ENCODE measurements around the gene GREB1L.

Gene GREB1L

DNA sequence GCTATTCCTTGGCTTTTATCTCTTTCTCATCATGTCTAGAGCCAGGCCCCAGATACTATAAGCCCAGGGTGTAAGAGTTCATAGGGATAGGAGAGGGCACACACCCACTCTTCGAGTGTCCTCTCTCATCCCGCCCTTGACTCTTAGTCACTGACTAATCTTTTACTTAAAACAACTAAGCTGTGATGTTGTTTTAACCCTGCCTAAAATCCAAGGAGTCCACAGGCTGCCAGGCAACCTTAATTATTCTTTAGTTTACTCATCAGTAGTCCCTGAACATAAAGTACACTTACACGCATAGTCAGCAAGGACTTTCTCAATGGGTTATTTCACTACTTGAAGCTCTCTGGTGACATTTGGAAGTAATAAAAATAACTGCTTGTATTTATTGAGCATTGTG lies 28.4 kb downstream of the GREB1L start:
- no peak overlapping the region for H3K9ac ChIP-seq (ENCODE audit: low read length)
- H3K4me3 ChIP-seq (ENCODE audit: low read length), result no peak overlapping the region
- H3K27me3 ChIP-seq (replicated peaks; ENCODE audit: insufficient read depth, low read length), result no peaks in the 10 kb centered on the region
- no peaks in the 10 kb centered on the region for H4K20me1 ChIP-seq (ENCODE audit: insufficient read depth, low read length)
- no peaks in the 10 kb centered on the region for H3K79me2 ChIP-seq (ENCODE audit: low read length)
- H3K9me3 ChIP-seq (replicated peaks; ENCODE audit: insufficient read depth, low read length), result no peaks in the 10 kb centered on the region
- no peak overlapping the region for H2AFZ ChIP-seq (ENCODE audit: low read length)
- H3K4me2 ChIP-seq (ENCODE audit: low read depth, low read length), result no peak overlapping the region
- H3K27ac ChIP-seq (ENCODE audit: low read length), result no peak overlapping the region
- H3F3A ChIP-seq (ENCODE audit: insufficient read depth, low read length), result no peaks in the 10 kb centered on the region
- TF ChIP-seq, protein P1, sequence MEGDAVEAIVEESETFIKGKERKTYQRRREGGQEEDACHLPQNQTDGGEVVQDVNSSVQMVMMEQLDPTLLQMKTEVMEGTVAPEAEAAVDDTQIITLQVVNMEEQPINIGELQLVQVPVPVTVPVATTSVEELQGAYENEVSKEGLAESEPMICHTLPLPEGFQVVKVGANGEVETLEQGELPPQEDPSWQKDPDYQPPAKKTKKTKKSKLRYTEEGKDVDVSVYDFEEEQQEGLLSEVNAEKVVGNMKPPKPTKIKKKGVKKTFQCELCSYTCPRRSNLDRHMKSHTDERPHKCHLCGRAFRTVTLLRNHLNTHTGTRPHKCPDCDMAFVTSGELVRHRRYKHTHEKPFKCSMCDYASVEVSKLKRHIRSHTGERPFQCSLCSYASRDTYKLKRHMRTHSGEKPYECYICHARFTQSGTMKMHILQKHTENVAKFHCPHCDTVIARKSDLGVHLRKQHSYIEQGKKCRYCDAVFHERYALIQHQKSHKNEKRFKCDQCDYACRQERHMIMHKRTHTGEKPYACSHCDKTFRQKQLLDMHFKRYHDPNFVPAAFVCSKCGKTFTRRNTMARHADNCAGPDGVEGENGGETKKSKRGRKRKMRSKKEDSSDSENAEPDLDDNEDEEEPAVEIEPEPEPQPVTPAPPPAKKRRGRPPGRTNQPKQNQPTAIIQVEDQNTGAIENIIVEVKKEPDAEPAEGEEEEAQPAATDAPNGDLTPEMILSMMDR (IDR thresholded peaks at IDR 0.05; ENCODE audit: low read length), result no peak
- TF ChIP-seq EZH2 (optimal IDR thresholded peaks at IDR 0.05; ENCODE audit: low read depth, low read length) (no peak), EZH2phosphoT487 (IDR thresholded peaks at IDR 0.05; ENCODE audit: low read length) (no peak)
- no peak for DNase-seq
- H3K36me3 ChIP-seq (replicated peaks; ENCODE audit: insufficient read depth, low read length), result no peaks in the 10 kb centered on the region
- no peaks in the 10 kb centered on the region for H3K9me2 ChIP-seq (replicated peaks; ENCODE audit: insufficient read depth, low read length)
- H3K4me1 ChIP-seq (ENCODE audit: low read length), result no peaks in the 10 kb centered on the region

DNA sequence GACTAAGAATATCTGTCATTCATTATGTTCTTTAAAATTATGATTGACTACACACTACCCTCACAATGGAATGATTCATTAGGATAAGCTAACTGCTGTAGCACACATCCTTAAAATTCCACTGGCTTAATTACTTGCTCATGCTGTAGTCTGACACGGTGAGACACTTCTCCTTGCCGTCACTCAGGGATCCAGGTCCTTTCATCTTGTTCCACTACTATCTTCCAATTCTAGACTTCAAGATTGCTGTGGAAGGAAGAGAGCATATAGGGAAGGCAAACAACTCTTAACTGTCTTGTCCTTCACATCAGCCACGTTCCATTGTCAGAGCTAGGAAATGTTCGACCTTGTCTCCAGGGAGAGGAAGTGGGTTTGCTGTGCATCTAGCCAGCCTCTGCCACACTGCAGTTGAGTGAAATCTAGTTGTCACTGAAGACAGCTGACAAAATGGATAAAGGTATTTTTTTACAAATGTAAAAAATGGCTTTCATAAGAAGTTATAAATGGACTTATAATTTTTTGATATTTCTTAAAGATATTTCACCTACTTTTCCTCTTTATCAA lies 30.1 kb downstream of the GREB1L start:
- no peak overlapping the region for H3K9ac ChIP-seq (ENCODE audit: low read length)
- no peaks in the 10 kb centered on the region for H3K36me3 ChIP-seq (replicated peaks; ENCODE audit: insufficient read depth, low read length)
- TF ChIP-seq, protein P1 (IDR thresholded peaks at IDR 0.05; ENCODE audit: low read length), result no peak
- TF ChIP-seq EZH2phosphoT487 (IDR thresholded peaks at IDR 0.05; ENCODE audit: low read length), result no peak
- no peak for TF ChIP-seq EZH2 (optimal IDR thresholded peaks at IDR 0.05; ENCODE audit: low read depth, low read length)
- no peaks in the 10 kb centered on the region for H3K4me1 ChIP-seq (ENCODE audit: low read length)
- no peak for DNase-seq
- H3K4me2 ChIP-seq (ENCODE audit: low read depth, low read length), result no peak overlapping the region
- no peak overlapping the region for H3K27ac ChIP-seq (ENCODE audit: low read length)
- no peaks in the 10 kb centered on the region for H3K79me2 ChIP-seq (ENCODE audit: low read length)
- H2AFZ ChIP-seq (ENCODE audit: low read length), result no peak overlapping the region
- no peak overlapping the region for H3K4me3 ChIP-seq (ENCODE audit: low read length)
- no peaks in the 10 kb centered on the region for H3K27me3 ChIP-seq (replicated peaks; ENCODE audit: insufficient read depth, low read length)
- no peaks in the 10 kb centered on the region for H4K20me1 ChIP-seq (ENCODE audit: insufficient read depth, low read length)
- H3F3A ChIP-seq (ENCODE audit: insufficient read depth, low read length), result no peaks in the 10 kb centered on the region
- H3K9me3 ChIP-seq (replicated peaks; ENCODE audit: insufficient read depth, low read length), result no peaks in the 10 kb centered on the region
- no peaks in the 10 kb centered on the region for H3K9me2 ChIP-seq (replicated peaks; ENCODE audit: insufficient read depth, low read length)

DNA sequence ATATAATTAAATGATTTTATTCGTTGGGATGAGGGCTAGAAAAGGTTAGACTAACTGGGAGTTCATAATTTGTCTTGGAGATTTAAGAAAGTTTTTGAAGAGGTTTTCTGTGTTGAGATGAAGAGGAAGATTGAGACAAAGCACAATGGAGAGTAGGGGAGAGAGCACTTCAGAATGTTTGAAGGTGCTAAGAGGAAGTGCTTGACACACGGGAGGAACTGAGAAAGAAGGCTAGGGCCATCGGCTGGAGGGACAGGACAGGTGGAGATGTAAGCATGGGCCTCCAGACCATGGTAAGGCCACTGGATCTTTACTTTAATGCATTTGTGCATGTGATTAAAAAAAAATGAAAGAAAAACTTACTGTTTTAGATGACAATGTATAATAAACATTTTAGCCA lies 31.5 kb downstream of the GREB1L start:
- Histone ChIP-seq H3K9me2 (replicated peaks; ENCODE audit: insufficient read depth, low read length) (no peaks in the 10 kb centered on the region), H3K4me2 (ENCODE audit: low read depth, low read length) (no peak overlapping the region), H3K4me3 (ENCODE audit: low read length) (no peak overlapping the region), H3F3A (ENCODE audit: insufficient read depth, low read length) (no peaks in the 10 kb centered on the region), H2AFZ (ENCODE audit: low read length) (no peak overlapping the region), H3K79me2 (ENCODE audit: low read length) (no peaks in the 10 kb centered on the region), H3K9ac (ENCODE audit: low read length) (no peak overlapping the region), H3K36me3 (replicated peaks; ENCODE audit: insufficient read depth, low read length) (no peaks in the 10 kb centered on the region), H3K27ac (ENCODE audit: low read length) (no peak overlapping the region), H3K4me1 (ENCODE audit: low read length) (no peaks in the 10 kb centered on the region), H3K9me3 (replicated peaks; ENCODE audit: insufficient read depth, low read length) (no peaks in the 10 kb centered on the region), H3K27me3 (replicated peaks; ENCODE audit: insufficient read depth, low read length) (no peaks in the 10 kb centered on the region), H4K20me1 (ENCODE audit: insufficient read depth, low read length) (no peaks in the 10 kb centered on the region)
- TF ChIP-seq, protein P1 (IDR thresholded peaks at IDR 0.05; ENCODE audit: low read length), result no peak
- no peak for TF ChIP-seq EZH2 (optimal IDR thresholded peaks at IDR 0.05; ENCODE audit: low read depth, low read length)
- no peak for TF ChIP-seq EZH2phosphoT487 (IDR thresholded peaks at IDR 0.05; ENCODE audit: low read length)
- DNase-seq, result no peak
